SK-N-SH (cell line): ENCODE data around the gene AREG. TPM values are rescaled to one million over a fixed set of nuclear protein-coding genes. Genes with fewer than 3 reads are reported as not detected.

Experiments
- CTCF ChIA-PET: fragments of 300-600, 350-600 bp; formaldehyde crosslinking; extraction: SDS; loops from one replicate; lab custom pipeline; 2021; lab: Yijun Ruan, JAX
- POLR2A ChIA-PET: fragments of 350-600 bp; sonication (Branson Sonifier 250); formaldehyde crosslinking; extraction: SDS; loops from one replicate; lab custom pipeline; 2020; ENCODE audit warnings: antibody characterized with exemption, inconsistent platforms; lab: Yijun Ruan, JAX
- DNase-seq: peaks from one replicate; pipeline ENCODE4 v3.0.0; 2012
- H2AFZ ChIP-seq: fragments of 200-600 bp; sonication (generic); 2 replicates; pipeline ENCODE4 v1.8.1; 2016; ENCODE audit warnings: antibody characterized with exemption, mild to moderate bottlenecking, low read depth
- H3F3A ChIP-seq: fragments of 200-600 bp; sonication (generic); replicated peaks from 2 replicates; pipeline ENCODE3; 2016; ENCODE audit warnings: antibody characterized with exemption, mild to moderate bottlenecking; ENCODE audit not compliant: insufficient read depth
- H3K27ac ChIP-seq, 2 experiments: fragments of 200-500 bp in 1 of 2; fragments of 200-600 bp in 1 of 2; sonication (Bioruptor generic) in 1 of 2; sonication (generic), shearing (Covaris generic) in 1 of 2; 2 replicates each; pipeline versions ENCODE4 v1.5.1 to v1.6.1; 2014 to 2016; ENCODE audit warnings: low read depth in 2 of 2, inconsistent platforms in 1 of 2, low read length in 1 of 2, mild to moderate bottlenecking in 1 of 2, mixed read lengths in 1 of 2
- H3K27me3 ChIP-seq: fragments of 200-600 bp; sonication (generic), shearing (Covaris generic); 2 replicates; pipeline ENCODE4 v1.6.1; 2016; ENCODE audit warnings: mixed run types; ENCODE audit not compliant: insufficient read depth
- H3K36me3 ChIP-seq, 2 experiments: fragments of 200-500 bp in 1 of 2; fragments of 200-600 bp in 1 of 2; sonication (Bioruptor generic) in 1 of 2; sonication (generic) in 1 of 2; replicated peaks in 1 of 2; 2 replicates each; pipeline versions ENCODE3 to v1.5.1; 2014 to 2016; ENCODE audit warnings: low read length in 1 of 2, mild to moderate bottlenecking in 1 of 2; ENCODE audit not compliant: insufficient read depth in 2 of 2, control insufficient read depth in 1 of 2
- H3K4me1 ChIP-seq, 2 experiments: fragments of 200-500 bp in 1 of 2; fragments of 200-600 bp in 1 of 2; sonication (Bioruptor generic) in 1 of 2; sonication (generic), shearing (Covaris generic) in 1 of 2; 2 replicates each; pipeline versions ENCODE4 v1.5.1 to v1.6.1; 2014 to 2016; ENCODE audit warnings: low read depth in 1 of 2, low read length in 1 of 2, mixed run types in 1 of 2; ENCODE audit not compliant: insufficient read depth in 2 of 2, control insufficient read depth in 1 of 2
- H3K4me2 ChIP-seq: fragments of 200-600 bp; sonication (generic), shearing (Covaris generic); 2 replicates; pipeline ENCODE4 v1.6.1; 2017; ENCODE audit warnings: mixed run types
- H3K4me3 ChIP-seq, 2 experiments: fragments of 200-500 bp in 1 of 2; fragments of 200-600 bp in 1 of 2; sonication (Bioruptor generic) in 1 of 2; sonication (generic), shearing (Covaris generic) in 1 of 2; 2 replicates each; pipeline versions ENCODE4 v1.5.1 to v1.8.1; 2014 to 2016; ENCODE audit warnings: low read depth in 2 of 2, inconsistent platforms in 1 of 2, low read length in 1 of 2, mild to moderate bottlenecking in 1 of 2, mixed read lengths in 1 of 2, moderate library complexity in 1 of 2
- H3K79me2 ChIP-seq: fragments of 200-600 bp; sonication (generic); 2 replicates; pipeline ENCODE4 v1.8.1; 2017; ENCODE audit warnings: mild to moderate bottlenecking; ENCODE audit not compliant: insufficient read depth
- H3K9ac ChIP-seq: fragments of 200-600 bp; sonication (generic); 2 replicates; pipeline ENCODE4 v1.6.1; 2017; ENCODE audit warnings: mixed run types
- H3K9me2 ChIP-seq: fragments of 200-600 bp; sonication (generic); 2 replicates; pipeline ENCODE4 v1.6.1; 2017; ENCODE audit warnings: mixed run types
- H3K9me3 ChIP-seq: fragments of 200-600 bp; sonication (generic); 2 replicates; pipeline ENCODE4 v1.6.1; 2017; ENCODE audit warnings: mixed run types, mild to moderate bottlenecking, moderate library complexity
- H4K20me1 ChIP-seq: fragments of 200-600 bp; sonication (generic); 2 replicates; pipeline ENCODE4 v1.6.1; 2017; ENCODE audit warnings: mild to moderate bottlenecking, mixed run types; ENCODE audit not compliant: insufficient read depth
- CHD2 ChIP-seq: fragments of 150-350 bp; IDR thresholded peaks from 2 replicates; pipeline ENCODE4 v1.6.1; 2018; ENCODE audit warnings: low read length; ENCODE audit not compliant: partially characterized antibody
- ELF1 ChIP-seq: IDR thresholded peaks from 2 replicates; pipeline ENCODE4 v1.4.0; 2012
- EP300 ChIP-seq, 2 experiments: IDR thresholded peaks; 2 replicates each; pipeline versions ENCODE4 v1.4.0 to v1.6.1; 2012; ENCODE audit warnings: borderline replicate concordance in 1 of 2, low read depth in 1 of 2, low read length in 1 of 2
- EZH2phosphoT487 ChIP-seq: fragments of 200-600 bp; sonication (generic); IDR thresholded peaks from 2 replicates; pipeline ENCODE4 v1.6.1; 2017; ENCODE audit warnings: low read depth, mixed run types, mild to moderate bottlenecking, antibody characterized with exemption, moderate library complexity, borderline replicate concordance
- FOSL2 ChIP-seq: IDR thresholded peaks from 2 replicates; pipeline ENCODE4 v1.4.0; 2012; ENCODE audit warnings: low read depth, mild to moderate bottlenecking, moderate library complexity, borderline replicate concordance
- GABPA ChIP-seq: IDR thresholded peaks from 2 replicates; pipeline ENCODE4 v1.4.0; 2012; ENCODE audit warnings: low read depth, mild to moderate bottlenecking
- GATA2 ChIP-seq: sonication (generic); formaldehyde crosslinking; IDR thresholded peaks from 2 replicates; pipeline ENCODE4 v1.5.0; 2020; ENCODE audit warnings: mild to moderate bottlenecking, missing genetic modification reagents
- JUND ChIP-seq: IDR thresholded peaks from 2 replicates; pipeline ENCODE4 v1.4.0; 2012
- MEF2A ChIP-seq: IDR thresholded peaks from 2 replicates; pipeline ENCODE4 v1.4.0; 2012; ENCODE audit warnings: low read depth, borderline replicate concordance
- MXI1 ChIP-seq: IDR thresholded peaks from 2 replicates; pipeline ENCODE4 v1.6.1; 2012; ENCODE audit warnings: mild to moderate bottlenecking, low read depth, low read length, improper control_type of control experiment
- NFIC ChIP-seq: IDR thresholded peaks from 2 replicates; pipeline ENCODE4 v1.4.0; 2012; ENCODE audit warnings: borderline replicate concordance
- NRF1 ChIP-seq: IDR thresholded peaks from 2 replicates; pipeline ENCODE4 v1.6.1; 2012; ENCODE audit warnings: low read depth, mild to moderate bottlenecking, low read length
- POLR2AphosphoS5 ChIP-seq: IDR thresholded peaks from 2 replicates; pipeline ENCODE4 v1.6.1; 2012; ENCODE audit warnings: low read depth, low read length
- RAD21 ChIP-seq: IDR thresholded peaks from 2 replicates; pipeline ENCODE4 v1.6.1; 2012; ENCODE audit warnings: mild to moderate bottlenecking, low read length
- RFX5 ChIP-seq: IDR thresholded peaks from 2 replicates; pipeline ENCODE4 v1.6.1; 2012; ENCODE audit warnings: mild to moderate bottlenecking, improper control_type of control experiment, low read length
- RXRA ChIP-seq: IDR thresholded peaks from 2 replicates; pipeline ENCODE4 v1.4.0; 2012; ENCODE audit warnings: low read depth, mild to moderate bottlenecking, borderline replicate concordance
- SIN3A ChIP-seq: IDR thresholded peaks from 2 replicates; pipeline ENCODE4 v1.6.1; 2012; ENCODE audit warnings: low read depth, mild to moderate bottlenecking, low read length, moderate library complexity, borderline replicate concordance
- TAF1 ChIP-seq: IDR thresholded peaks from 2 replicates; pipeline ENCODE4 v1.6.1; 2012; ENCODE audit warnings: low read depth, mild to moderate bottlenecking, low read length, moderate library complexity, borderline replicate concordance
- TCF12 ChIP-seq: IDR thresholded peaks from 2 replicates; pipeline ENCODE4 v1.4.0; 2012
- USF1 ChIP-seq: IDR thresholded peaks from 2 replicates; pipeline ENCODE4 v1.4.0; 2012; ENCODE audit warnings: low read depth, borderline replicate concordance
- USF2 ChIP-seq: fragments of 150-350 bp; IDR thresholded peaks from 2 replicates; pipeline ENCODE4 v1.6.1; 2017; ENCODE audit warnings: antibody characterized with exemption, low read length, low read depth, borderline replicate concordance
- YY1 ChIP-seq: IDR thresholded peaks from 2 replicates; pipeline ENCODE4 v1.4.0; 2012; ENCODE audit warnings: low read depth, mild to moderate bottlenecking
- WGBS: methylation state at CpG from one replicate; pipeline ENCODE4 v1.1.6; 2017; ENCODE audit warnings: low lambda C conversion rate; 5-methylcytosine and 5-hydroxymethylcytosine counted together
- polyA plus RNA-seq, 3 experiments: library from polyadenylated mRNA; depleted of rRNA; stranded (reverse); fragments of >200 nt; gene quantifications; 2 replicates each; pipeline ENCODE4 v1.2.3, GENCODE V29; 2012
- TF ChIP-seq, protein P1 (sequence below): IDR thresholded peaks from 2 replicates; pipeline ENCODE4; 2012
- TF ChIP-seq, protein P2 (sequence below): IDR thresholded peaks from 2 replicates; pipeline ENCODE4 v1.4.0; 2012; ENCODE audit warnings: low read depth, borderline replicate concordance

The AREG gene
- polyA plus RNA-seq, 1 of the 3 experiments (the other 2 are of a cell fraction): not detected

- Histone ChIP-seq H2AFZ (no peak overlapping the region), H3K27ac (no peak overlapping the region), H3F3A (no peaks in the 10 kb centered on the region), H3K27me3 (no peaks in the 10 kb centered on the region; the same call in 1 of the 2 replicates), H3K4me1 (no peaks in the 10 kb centered on the region), H3K9ac (no peak overlapping the region), H3K9me2 (no peaks in the 10 kb centered on the region), H3K4me2 (no peak overlapping the region), H3K79me2 (no peaks in the 10 kb centered on the region), H4K20me1 (no peaks in the 10 kb centered on the region), H3K4me3 (no peak overlapping the region), H3K9me3 (no peaks in the 10 kb centered on the region), H3K36me3 (no peaks in the 10 kb centered on the region)
- WGBS: 4% methylated on average over 3 of the region's 3 CpGs
- POLR2A ChIA-PET: no interaction called here
- CTCF ChIA-PET: interaction anchor here (0.9 kb wide), 1 partner anchor 33 kb away, joined by 3 read pairs; no protein-coding TSS in a partner anchor
- TF ChIP-seq ELF1 (no peak), EZH2phosphoT487 (no peak), NFIC (no peak), POLR2AphosphoS5 (no peak), CHD2 (no peak), MXI1 (no peak), USF2 (no peak), RAD21 (no peak), YY1 (no peak), RXRA (no peak), TAF1 (no peak), TCF12 (no peak)
- TF ChIP-seq, protein P1, sequence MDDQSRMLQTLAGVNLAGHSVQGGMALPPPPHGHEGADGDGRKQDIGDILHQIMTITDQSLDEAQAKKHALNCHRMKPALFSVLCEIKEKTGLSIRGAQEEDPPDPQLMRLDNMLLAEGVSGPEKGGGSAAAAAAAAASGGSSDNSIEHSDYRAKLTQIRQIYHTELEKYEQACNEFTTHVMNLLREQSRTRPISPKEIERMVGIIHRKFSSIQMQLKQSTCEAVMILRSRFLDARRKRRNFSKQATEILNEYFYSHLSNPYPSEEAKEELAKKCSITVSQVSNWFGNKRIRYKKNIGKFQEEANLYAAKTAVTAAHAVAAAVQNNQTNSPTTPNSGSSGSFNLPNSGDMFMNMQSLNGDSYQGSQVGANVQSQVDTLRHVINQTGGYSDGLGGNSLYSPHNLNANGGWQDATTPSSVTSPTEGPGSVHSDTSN: no peak
- no peak for DNase-seq
These were observed 11.3 kb downstream of the AREG start for GRCh38 chr4:74456056-74456744.

- Histone ChIP-seq H3K36me3 (no peaks in the 10 kb centered on the region), H3K4me3 (no peak overlapping the region), H3K79me2 (no peaks in the 10 kb centered on the region), H3K4me2 (no peak overlapping the region), H3K27me3 (no peaks in the 10 kb centered on the region; the same call in 1 of the 2 replicates), H3K27ac (no peak overlapping the region), H2AFZ (no peak overlapping the region), H3K9me2 (no peaks in the 10 kb centered on the region), H3K4me1 (no peaks in the 10 kb centered on the region), H3F3A (no peaks in the 10 kb centered on the region), H4K20me1 (no peaks in the 10 kb centered on the region), H3K9me3 (no peaks in the 10 kb centered on the region), H3K9ac (no peak overlapping the region)
- TF ChIP-seq NRF1 (no peak), EP300 (IDR thresholded peaks at IDR 0.05; ENCODE audit: borderline replicate concordance in 1 of 2, low read depth in 1 of 2, low read length in 1 of 2) (no peak), GATA2 (CRISPR knock-in tag) (no peak), MEF2A (no peak), YY1 (no peak), JUND (no peak), RFX5 (no peak), NFIC (no peak), USF1 (no peak), FOSL2 (no peak), GABPA (no peak), ELF1 (no peak), EZH2phosphoT487 (no peak), TAF1 (no peak), SIN3A (no peak), RXRA (no peak)
- TF ChIP-seq, protein P2, sequence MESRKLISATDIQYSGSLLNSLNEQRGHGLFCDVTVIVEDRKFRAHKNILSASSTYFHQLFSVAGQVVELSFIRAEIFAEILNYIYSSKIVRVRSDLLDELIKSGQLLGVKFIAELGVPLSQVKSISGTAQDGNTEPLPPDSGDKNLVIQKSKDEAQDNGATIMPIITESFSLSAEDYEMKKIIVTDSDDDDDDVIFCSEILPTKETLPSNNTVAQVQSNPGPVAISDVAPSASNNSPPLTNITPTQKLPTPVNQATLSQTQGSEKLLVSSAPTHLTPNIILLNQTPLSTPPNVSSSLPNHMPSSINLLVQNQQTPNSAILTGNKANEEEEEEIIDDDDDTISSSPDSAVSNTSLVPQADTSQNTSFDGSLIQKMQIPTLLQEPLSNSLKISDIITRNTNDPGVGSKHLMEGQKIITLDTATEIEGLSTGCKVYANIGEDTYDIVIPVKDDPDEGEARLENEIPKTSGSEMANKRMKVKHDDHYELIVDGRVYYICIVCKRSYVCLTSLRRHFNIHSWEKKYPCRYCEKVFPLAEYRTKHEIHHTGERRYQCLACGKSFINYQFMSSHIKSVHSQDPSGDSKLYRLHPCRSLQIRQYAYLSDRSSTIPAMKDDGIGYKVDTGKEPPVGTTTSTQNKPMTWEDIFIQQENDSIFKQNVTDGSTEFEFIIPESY: no peak
- no peak for DNase-seq
- ChIA-PET POLR2A (no interaction called here), CTCF (no interaction called here)
- WGBS: 6% methylated on average over 5 of the region's 5 CpGs
These were observed 12.0 kb downstream of the AREG start for GRCh38 chr4:74456849-74457395.
